ENCODE results near the gene LINC01488.

The LINC01488 gene

GRCh38 chr11:69481393-69481844 is at the start of gene LINC01488:
Gene LINC01488, plus strand, starts transcription at chr11:69481663.
- no peak for DNase-seq

DNA sequence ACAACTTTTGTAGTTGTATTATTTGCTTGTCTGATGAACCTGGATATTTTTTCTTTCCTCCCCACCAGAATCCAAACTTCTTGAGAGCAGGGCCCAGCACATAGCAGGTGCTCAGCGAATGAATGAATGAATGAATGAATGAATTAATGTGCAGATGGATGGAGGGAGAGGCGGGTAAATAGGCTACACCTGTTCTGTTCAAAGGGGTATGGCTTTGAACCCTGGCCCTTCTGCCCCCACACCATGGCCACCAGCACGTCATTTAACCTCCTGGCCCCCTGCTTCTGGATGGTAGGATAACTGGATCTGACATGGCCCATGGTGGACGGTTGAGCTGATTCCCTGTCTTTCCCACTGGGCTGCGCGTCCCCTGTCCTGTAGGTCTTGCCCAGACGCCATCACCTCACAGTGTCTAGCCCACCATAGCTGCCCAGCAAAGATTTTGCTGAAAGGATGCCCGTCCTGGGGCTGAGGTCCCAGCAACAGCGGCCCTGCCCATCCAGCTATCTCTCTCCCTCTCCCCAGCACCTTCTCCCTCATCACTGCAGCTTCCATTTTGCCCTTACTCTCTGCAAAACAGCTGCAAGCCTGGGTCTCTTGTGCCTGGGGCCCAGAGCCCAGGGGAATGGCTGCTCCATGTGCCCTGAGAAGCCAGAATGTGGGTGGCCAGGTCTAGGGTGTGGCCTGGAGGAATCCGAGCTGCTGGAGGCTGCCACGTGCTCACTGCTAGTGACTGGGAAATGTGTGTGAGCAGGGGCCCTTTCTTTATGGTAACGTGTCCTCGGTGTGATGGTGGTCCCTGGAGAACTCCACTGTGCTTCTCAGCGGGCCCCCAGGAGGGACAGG is 49.3 kb upstream of the LINC01488 start:
- no peak for DNase-seq

- no peak for DNase-seq
Observed at GRCh38 chr11:69433741-69434140, 47.7 kb upstream of the LINC01488 start.

GRCh38 chr11:69434471-69434931 is 47.0 kb upstream of the LINC01488 start:
- DNase-seq, result no peak

GRCh38 chr11:69435161-69435986 is 46.1 kb upstream of the LINC01488 start:
- DNase-seq, result no peak

GRCh38 chr11:69436041-69436982 is 45.2 kb upstream of the LINC01488 start:
- no peak for DNase-seq

DNA sequence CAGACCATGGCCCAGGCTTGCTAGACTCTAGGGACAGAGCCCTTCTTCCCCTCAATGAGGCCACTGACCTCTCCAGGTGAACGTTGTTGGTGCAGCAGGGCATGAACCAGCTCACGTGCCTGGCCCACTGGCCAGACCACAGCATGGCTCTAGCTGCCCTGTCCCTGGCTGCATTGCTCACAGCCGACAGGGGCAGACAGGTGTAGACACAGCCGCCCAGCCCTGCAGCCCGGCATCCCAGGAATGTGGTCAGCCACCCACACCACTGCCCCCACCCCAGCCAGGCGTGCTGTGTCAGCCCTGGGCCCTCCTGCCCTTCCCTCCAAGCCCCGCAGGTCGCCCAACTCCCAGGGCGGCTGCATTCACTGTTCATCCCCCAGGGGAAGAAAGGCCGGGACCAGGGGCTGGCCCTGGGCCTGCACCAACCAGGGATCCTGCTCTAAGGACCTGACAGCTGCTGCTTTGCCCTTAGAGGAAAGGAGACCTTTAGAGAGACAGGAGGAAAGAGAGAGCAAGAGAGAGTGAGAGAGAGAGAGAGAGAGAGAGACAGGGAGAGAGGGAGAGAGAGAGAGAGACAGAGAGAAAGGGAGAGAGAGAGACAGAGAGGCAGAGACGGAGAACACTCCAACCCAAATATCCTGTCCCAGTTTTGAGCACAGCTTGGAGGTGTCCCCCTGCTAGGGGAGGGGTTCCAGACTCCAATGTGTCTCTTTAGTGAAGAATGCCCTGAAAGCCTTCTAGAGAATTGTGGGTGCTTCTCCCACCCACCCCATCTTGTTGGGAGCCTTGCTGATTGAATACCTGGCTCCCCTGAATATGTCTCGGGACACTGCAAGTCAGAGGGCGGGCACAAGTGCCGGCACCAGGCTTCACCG is 44.2 kb upstream of the LINC01488 start:
- no peak for DNase-seq

- no peak for DNase-seq
Observed at GRCh38 chr11:69437876-69438205, 43.6 kb upstream of the LINC01488 start.

DNA sequence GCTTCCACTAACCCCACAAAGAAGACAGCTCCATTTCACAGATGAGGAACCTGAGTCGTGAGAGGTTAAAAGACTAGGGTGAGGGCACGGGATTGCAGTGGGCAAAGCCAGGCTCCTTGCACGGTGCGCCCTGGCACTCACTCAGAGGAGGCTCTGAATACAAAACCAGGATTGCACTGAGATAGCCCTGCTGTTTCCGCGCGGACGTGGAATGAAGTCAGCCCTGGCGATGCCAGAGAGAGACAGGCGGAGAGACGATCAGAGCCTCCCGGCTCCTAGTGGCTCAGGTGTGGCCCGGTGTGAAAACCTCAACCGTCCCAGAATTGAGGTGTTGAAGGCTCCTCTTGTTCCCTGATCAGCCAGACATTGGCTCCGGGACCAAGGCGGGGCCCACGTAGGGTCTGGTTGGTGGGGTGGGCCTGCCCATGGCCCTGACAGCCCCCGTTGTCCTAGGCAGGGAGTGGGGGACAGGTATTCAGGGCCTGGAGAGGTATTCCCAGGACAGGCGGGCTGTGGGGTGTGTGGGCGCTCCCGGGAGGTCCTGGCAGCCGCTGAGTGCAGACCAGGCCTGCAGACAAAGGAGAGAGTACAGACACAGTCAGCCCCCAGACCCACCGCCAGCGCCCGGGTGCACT is 43.1 kb upstream of the LINC01488 start:
- DNase-seq, result no peak

- DNase-seq, result no peak
Observed at GRCh38 chr11:69439127-69439526, 42.3 kb upstream of the LINC01488 start.

GRCh38 chr11:69439651-69440464 is 41.6 kb upstream of the LINC01488 start:
- DNase-seq, result no peak

- no peak for DNase-seq
Observed at GRCh38 chr11:69440876-69441275, 40.6 kb upstream of the LINC01488 start.

GRCh38 chr11:69442012-69442806 is 39.3 kb upstream of the LINC01488 start:
- peak; percentile 20 for DNase-seq

DNA sequence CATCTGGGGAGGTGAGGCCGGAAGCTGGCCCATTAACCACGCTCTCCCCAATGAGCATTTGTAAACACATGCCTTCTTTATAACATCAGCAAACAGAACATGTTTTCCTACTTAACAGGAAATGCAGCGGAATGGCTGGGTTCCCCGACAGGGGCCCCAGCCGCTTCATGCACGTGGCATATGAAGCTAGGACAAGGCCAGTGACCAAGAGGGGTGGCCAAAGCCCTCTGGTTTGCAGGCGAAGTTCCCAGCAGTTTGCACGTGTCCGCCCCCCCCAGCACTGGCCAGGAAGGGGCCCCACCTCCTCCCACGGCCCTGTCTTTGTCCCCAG is 38.7 kb upstream of the LINC01488 start:
- DNase-seq, result no peak

DNA sequence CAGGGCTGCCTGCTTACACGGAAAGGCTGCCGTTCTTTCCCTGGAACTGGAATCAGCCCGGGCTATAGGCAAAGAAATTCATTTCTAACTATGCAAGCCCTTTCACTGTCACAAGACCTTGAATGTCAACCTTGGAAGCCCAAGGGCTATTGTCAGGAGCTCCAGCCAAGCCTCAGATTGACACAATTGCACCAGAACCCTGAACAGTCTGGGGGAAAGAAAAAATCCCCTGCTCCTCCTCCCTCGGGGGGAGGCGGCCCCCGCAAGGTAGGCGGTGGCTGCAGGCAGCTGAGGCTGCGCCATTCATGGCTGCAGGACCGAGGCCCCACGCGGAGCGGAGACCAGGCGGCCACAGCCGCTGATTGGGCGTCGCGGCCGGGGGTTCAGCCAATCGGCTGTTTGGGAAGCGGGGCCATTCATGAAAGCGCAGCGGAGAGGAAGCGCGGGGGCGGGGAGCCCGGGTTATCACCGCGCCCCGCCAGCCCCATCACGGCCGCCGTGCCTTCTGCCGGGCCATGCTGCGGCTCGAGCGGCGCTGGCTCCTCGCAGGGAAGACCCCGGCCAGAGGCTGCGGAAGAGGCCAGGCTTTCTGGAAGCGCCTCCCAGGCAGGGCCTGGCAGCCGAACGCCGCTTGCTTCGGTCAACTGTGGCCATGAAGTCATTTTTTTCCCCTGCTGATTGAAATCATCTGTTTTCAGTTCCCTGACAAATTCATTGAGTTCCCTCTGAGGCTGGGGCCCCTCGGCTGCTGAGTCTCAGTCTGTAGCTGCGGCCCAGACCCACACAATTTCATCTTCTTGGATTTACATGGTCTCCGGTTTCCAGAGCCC is 38.1 kb upstream of the LINC01488 start:
- DNase-seq, result peak; percentile 87

- DNase-seq, result no peak
Observed at GRCh38 chr11:69443968-69444364, 37.5 kb upstream of the LINC01488 start.

GRCh38 chr11:69444381-69445130 is 36.9 kb upstream of the LINC01488 start:
- peak; percentile 17 for DNase-seq

DNA sequence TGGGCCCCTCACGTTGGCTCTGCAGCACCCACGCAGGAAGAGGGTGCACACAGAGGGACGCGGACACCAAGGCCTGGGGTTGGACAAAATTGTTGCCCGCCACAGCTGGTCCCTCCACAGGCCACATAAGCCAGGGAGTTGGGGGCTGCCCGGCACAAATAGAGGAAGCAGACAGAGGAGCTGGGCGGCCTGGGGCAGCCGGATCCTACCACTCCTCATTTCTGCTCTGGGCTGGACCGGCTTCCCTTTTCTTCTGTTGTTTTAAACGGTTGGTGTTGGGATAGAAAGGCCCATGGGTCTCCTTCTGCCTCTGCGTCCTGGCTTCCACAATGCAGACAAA is 36.4 kb upstream of the LINC01488 start:
- DNase-seq, result no peak
